GM21737 (cell line): ENCODE results near the gene PCCA.

Experiments
- ATAC-seq: cut with Tn5 transposase; IDR thresholded peaks from one replicate; pipeline ENCODE4 v1.9.1; 2021; ENCODE audit warnings: mild to moderate bottlenecking, moderate library complexity; ENCODE audit not compliant: unreplicated experiment

The PCCA gene

GRCh38 chr13:100493418-100493817 lies 404.5 kb downstream of the PCCA start:
- no peak for ATAC-seq

GRCh38 chr13:100495455-100495854 lies 406.6 kb downstream of the PCCA start:
- no peak for ATAC-seq

GRCh38 chr13:100497389-100497788 lies 408.5 kb downstream of the PCCA start:
- no peak for ATAC-seq

- ATAC-seq, result no peak
Measured at GRCh38 chr13:100502446-100502845, 413.6 kb downstream of the PCCA start.

GRCh38 chr13:100503622-100504021 lies 414.7 kb downstream of the PCCA start:
- ATAC-seq, result no peak

GRCh38 chr13:100506154-100506553 lies 417.3 kb downstream of the PCCA start:
- ATAC-seq, result no peak

GRCh38 chr13:100506600-100507422 lies 417.9 kb downstream of the PCCA start:
- no peak for ATAC-seq

- no peak for ATAC-seq
Measured at GRCh38 chr13:100508455-100508854, 419.6 kb downstream of the PCCA start.

- ATAC-seq, result no peak
Measured at GRCh38 chr13:100508996-100509395, 420.1 kb downstream of the PCCA start.

- no peak for ATAC-seq
Measured at GRCh38 chr13:100510208-100510957, 421.5 kb downstream of the PCCA start.

- no peak for ATAC-seq
Measured at GRCh38 chr13:100511466-100511865, 422.6 kb downstream of the PCCA start.

- no peak for ATAC-seq
Measured at GRCh38 chr13:100512422-100512821, 423.5 kb downstream of the PCCA start.

GRCh38 chr13:100513171-100513570 lies 424.3 kb downstream of the PCCA start:
- no peak for ATAC-seq

GRCh38 chr13:100513987-100514670 lies 425.2 kb downstream of the PCCA start:
- no peak for ATAC-seq

- peak; percentile 88 for ATAC-seq
Measured at GRCh38 chr13:100514788-100515409, 426.0 kb downstream of the PCCA start.

- ATAC-seq, result no peak
Measured at GRCh38 chr13:100515410-100515800, 426.5 kb downstream of the PCCA start.

- no peak for ATAC-seq
Measured at GRCh38 chr13:100517135-100517534, 428.2 kb downstream of the PCCA start.

- no peak for ATAC-seq
Measured at GRCh38 chr13:100517728-100518127, 428.8 kb downstream of the PCCA start.

- ATAC-seq, result no peak
Measured at GRCh38 chr13:100518394-100519062, 429.6 kb downstream of the PCCA start.

GRCh38 chr13:100519626-100520025 lies 430.7 kb downstream of the PCCA start:
- no peak for ATAC-seq
